ENCODE data around the gene CAMK2A. TPM values are rescaled to one million over a fixed set of nuclear protein-coding genes. Genes with fewer than 3 reads are reported as not detected.

Gene CAMK2A
- total and polyA plus RNA-seq, 2 donors (not counting 3 experiments of a cell fraction or from before 2014, with no cell fraction given), result not detected

- POLR2A ChIA-PET, result no interaction called here
- Histone ChIP-seq H3K27ac (ENCODE audit: insufficient read depth, low read depth, low read length) (no peak overlapping the region), H3K36me3 (ENCODE audit: control insufficient read depth in 2 of 2, extremely low read depth in 1 of 2, insufficient read depth in 2 of 2, low read length in 2 of 2) (no peaks in the 10 kb centered on the region), H2AFZ (ENCODE audit: low read depth, low read length) (no peak overlapping the region), H3K9me1 (replicated peaks; ENCODE audit: control insufficient read depth, extremely low read depth, insufficient read depth, low read length) (no peaks in the 10 kb centered on the region), H3K4me3 (replicated peaks in 1 of 3; ENCODE audit: insufficient read depth in 1 of 3, low read depth in 1 of 3, low read length in 3 of 3) (no peak overlapping the region), H3K9ac (replicated peaks; ENCODE audit: extremely low read depth, insufficient read depth, low read length) (no peak overlapping the region), H3K4me2 (ENCODE audit: insufficient read depth, low read length) (no peak overlapping the region), H3K4me1 (ENCODE audit: control insufficient read depth, extremely low read depth, insufficient read depth, low read length) (no peaks in the 10 kb centered on the region), H3K9me3 (replicated peaks; ENCODE audit: control insufficient read depth, insufficient read depth, low read length) (no peaks in the 10 kb centered on the region), H3K79me2 (ENCODE audit: control insufficient read depth, insufficient read depth, low read length) (no peaks in the 10 kb centered on the region), H4K20me1 (replicated peaks; ENCODE audit: control insufficient read depth, extremely low read depth, insufficient read depth, low read length) (no peaks in the 10 kb centered on the region), H3K27me3 (ENCODE audit: control insufficient read depth in 2 of 2, insufficient read depth in 2 of 2, low read length in 2 of 2) (peaks cover 19 to 37% of the 10 kb centered on the region in 2 experiments)
- no peak for FAIRE-seq
- CTCF ChIA-PET, result no interaction called here
- dilution Hi-C loops (cut with MboI; ENCODE audit: extremely low pct_ligation_motif_present, low sequenced_read_pairs) (no loop called here), intact Hi-C loops (cut with micrococcal nuclease) (no loop called here)
- BruUV-seq (replicated peaks), result no TSS peak
- TF ChIP-seq MAX (IDR thresholded peaks at IDR 0.05; ENCODE audit: insufficient read depth, insufficient read length) (no peak), POLR2A (IDR thresholded peaks at IDR 0.05; ENCODE audit: low read depth, low read length) (no peak), POLR2AphosphoS5 (IDR thresholded peaks at IDR 0.05; ENCODE audit: insufficient read depth, low read depth, low read length) (no peak), JUN (IDR thresholded peaks at IDR 0.05; ENCODE audit: borderline replicate concordance, insufficient read depth, insufficient read length, low read depth) (no peak), GATA2 (IDR thresholded peaks at IDR 0.05; ENCODE audit: insufficient read depth, insufficient read length, low read depth, low read length) (no peak), EZH2 (IDR thresholded peaks at IDR 0.05; ENCODE audit: borderline replicate concordance, low read depth, low read length, severe bottlenecking) (no peak), FOS (IDR thresholded peaks at IDR 0.05; ENCODE audit: borderline replicate concordance, insufficient read depth, low read length) (no peak), MYC (IDR thresholded peaks at IDR 0.05; ENCODE audit: low read depth, low read length) (no peak)
- TF ChIP-seq, protein P1, sequence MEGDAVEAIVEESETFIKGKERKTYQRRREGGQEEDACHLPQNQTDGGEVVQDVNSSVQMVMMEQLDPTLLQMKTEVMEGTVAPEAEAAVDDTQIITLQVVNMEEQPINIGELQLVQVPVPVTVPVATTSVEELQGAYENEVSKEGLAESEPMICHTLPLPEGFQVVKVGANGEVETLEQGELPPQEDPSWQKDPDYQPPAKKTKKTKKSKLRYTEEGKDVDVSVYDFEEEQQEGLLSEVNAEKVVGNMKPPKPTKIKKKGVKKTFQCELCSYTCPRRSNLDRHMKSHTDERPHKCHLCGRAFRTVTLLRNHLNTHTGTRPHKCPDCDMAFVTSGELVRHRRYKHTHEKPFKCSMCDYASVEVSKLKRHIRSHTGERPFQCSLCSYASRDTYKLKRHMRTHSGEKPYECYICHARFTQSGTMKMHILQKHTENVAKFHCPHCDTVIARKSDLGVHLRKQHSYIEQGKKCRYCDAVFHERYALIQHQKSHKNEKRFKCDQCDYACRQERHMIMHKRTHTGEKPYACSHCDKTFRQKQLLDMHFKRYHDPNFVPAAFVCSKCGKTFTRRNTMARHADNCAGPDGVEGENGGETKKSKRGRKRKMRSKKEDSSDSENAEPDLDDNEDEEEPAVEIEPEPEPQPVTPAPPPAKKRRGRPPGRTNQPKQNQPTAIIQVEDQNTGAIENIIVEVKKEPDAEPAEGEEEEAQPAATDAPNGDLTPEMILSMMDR (IDR thresholded peaks at IDR 0.05; ENCODE audit: extremely low read depth in 1 of 2, insufficient read depth in 1 of 2, low read depth in 1 of 2, low read length in 2 of 2), result no peak
- no peak for DNase-seq (ENCODE audit: low read depth, low spot score)
Observed at GRCh38 chr5:150306775-150307174, 17.2 kb upstream of the CAMK2A start.

All from endothelial cell of umbilical vein (primary cell).